ENCODE results near the gene PDE4B.

PDE4B gene

GRCh38 chr1:66290761-66291530 is 498.3 kb downstream of the PDE4B start:
- no peak for DNase-seq
- Histone ChIP-seq H3K27ac (no peak overlapping the region), H3K27me3 (replicated peaks) (no peaks in the 10 kb centered on the region), H3K4me3 (ENCODE audit: low read depth, low read length) (no peak overlapping the region), H3K36me3 (replicated peaks) (no peaks in the 10 kb centered on the region)
- TF ChIP-seq CTCF (IDR thresholded peaks at IDR 0.05; ENCODE audit: low read depth, low read length, missing control alignments): no peak
- in situ Hi-C loops (cut with HindIII; ENCODE audit: low pct_ligation_motif_present, low sequenced_read_pairs): no loop called here

- in situ Hi-C loops (cut with HindIII; ENCODE audit: low pct_ligation_motif_present, low sequenced_read_pairs): no loop called here
- Histone ChIP-seq H3K27ac (no peak overlapping the region), H3K4me3 (ENCODE audit: low read depth, low read length) (no peak overlapping the region), H3K27me3 (replicated peaks) (no peaks in the 10 kb centered on the region), H3K36me3 (replicated peaks) (no peaks in the 10 kb centered on the region)
- no peak for TF ChIP-seq CTCF (IDR thresholded peaks at IDR 0.05; ENCODE audit: low read depth, low read length, missing control alignments)
- DNase-seq: no peak
Observed at GRCh38 chr1:66291531-66291864, 498.8 kb downstream of the PDE4B start.

- no peaks in the 10 kb centered on the region for H3K27me3 ChIP-seq (replicated peaks)
- no peak for DNase-seq
- H3K36me3 ChIP-seq (replicated peaks): no peaks in the 10 kb centered on the region
- H3K27ac ChIP-seq: no peak overlapping the region
- H3K4me3 ChIP-seq (ENCODE audit: low read depth, low read length): no peak overlapping the region
- in situ Hi-C loops (cut with HindIII; ENCODE audit: low pct_ligation_motif_present, low sequenced_read_pairs): no loop called here
- TF ChIP-seq CTCF (IDR thresholded peaks at IDR 0.05; ENCODE audit: low read depth, low read length, missing control alignments): no peak
Observed at GRCh38 chr1:66292305-66292704, 499.6 kb downstream of the PDE4B start.

- in situ Hi-C loops (cut with HindIII; ENCODE audit: low pct_ligation_motif_present, low sequenced_read_pairs): no loop called here
- H3K27me3 ChIP-seq (replicated peaks): no peaks in the 10 kb centered on the region
- TF ChIP-seq CTCF (IDR thresholded peaks at IDR 0.05; ENCODE audit: low read depth, low read length, missing control alignments): no peak
- H3K27ac ChIP-seq: no peak overlapping the region
- no peaks in the 10 kb centered on the region for H3K36me3 ChIP-seq (replicated peaks)
- H3K4me3 ChIP-seq (ENCODE audit: low read depth, low read length): no peak overlapping the region
- DNase-seq: no peak
Observed at GRCh38 chr1:66292944-66293343, 500.2 kb downstream of the PDE4B start.

GRCh38 chr1:66294707-66295370 is 502.1 kb downstream of the PDE4B start:
- Histone ChIP-seq H3K4me3 (ENCODE audit: low read depth, low read length) (no peak overlapping the region), H3K36me3 (replicated peaks) (no peaks in the 10 kb centered on the region), H3K27me3 (replicated peaks) (no peaks in the 10 kb centered on the region), H3K27ac (no peak overlapping the region)
- TF ChIP-seq CTCF (IDR thresholded peaks at IDR 0.05; ENCODE audit: low read depth, low read length, missing control alignments): no peak
- peak; percentile 48 for DNase-seq
- in situ Hi-C loops (cut with HindIII; ENCODE audit: low pct_ligation_motif_present, low sequenced_read_pairs): no loop called here
